RWPE2 (cell line): Measurements from ENCODE around the gene POTEH.
"Not testable (repeated sequence)": the region's sequence is repeated elsewhere in the genome, so short reads cannot be mapped to it uniquely, and the experiment has no call there.

Experiments
- ATAC-seq: fragments of 200-7000 bp; cut with Tn5 transposase; 3 replicates; pipeline ENCODE4 v1.9.1; 2021; ENCODE audit warnings: low read depth
- DNase-seq: peaks from one replicate; pipeline ENCODE4 v3.0.0-alpha.2; 2020; ENCODE audit warnings: low spot score
- H3K27ac ChIP-seq: fragments of 450-650 bp; 2 replicates; pipeline ENCODE4 v1.5.1; 2017; ENCODE audit warnings: mild to moderate bottlenecking; ENCODE audit not compliant: poor library complexity, severe bottlenecking
- H3K27me3 ChIP-seq: fragments of 250-450 bp; sonication (Bioruptor Pico); 2 replicates; pipeline ENCODE4 v1.5.1; 2021; ENCODE audit warnings: mild to moderate bottlenecking, moderate library complexity; ENCODE audit not compliant: insufficient read depth, poor library complexity, severe bottlenecking
- H3K36me3 ChIP-seq: fragments of 250-450 bp; sonication (Bioruptor Pico); 2 replicates; pipeline ENCODE4 v1.5.1; 2020; ENCODE audit warnings: low read depth, mild to moderate bottlenecking, moderate library complexity
- H3K4me1 ChIP-seq: fragments of 250-450 bp; sonication (Bioruptor Pico); 2 replicates; pipeline ENCODE4 v1.5.1; 2021; ENCODE audit warnings: mild to moderate bottlenecking, moderate library complexity; ENCODE audit not compliant: insufficient read depth, poor library complexity, severe bottlenecking
- H3K4me3 ChIP-seq: fragments of 250-450 bp; sonication (Bioruptor Pico); 2 replicates; pipeline ENCODE4 v1.5.1; 2021; ENCODE audit warnings: mild to moderate bottlenecking, moderate library complexity; ENCODE audit not compliant: severe bottlenecking
- H3K9me3 ChIP-seq: fragments of 250-450 bp; sonication (Bioruptor Pico); 2 replicates; pipeline ENCODE4 v1.5.1; 2021; ENCODE audit warnings: mild to moderate bottlenecking, moderate library complexity; ENCODE audit not compliant: severe bottlenecking

The POTEH gene

DNA sequence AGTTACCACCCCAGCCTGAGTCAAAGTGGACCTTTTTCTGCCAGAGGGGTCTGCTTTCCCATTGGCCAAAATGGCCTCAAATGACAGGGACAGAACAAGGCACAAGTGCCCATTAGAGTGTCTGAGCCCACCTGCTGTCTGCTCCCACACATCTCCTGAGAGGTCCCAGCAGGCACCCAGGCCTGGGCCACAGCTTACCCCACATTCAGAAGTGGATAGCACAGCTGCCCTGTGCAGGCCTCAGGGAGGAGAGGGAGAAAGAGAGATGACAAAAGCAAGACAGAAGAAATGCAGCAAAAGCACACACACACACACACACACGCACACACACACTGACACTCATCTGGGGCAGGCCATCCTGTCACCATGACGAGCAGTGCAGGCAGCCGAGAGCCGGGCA, 4.2 kb upstream of the POTEH start:
- ATAC-seq, H3K9me3 ChIP-seq, H3K36me3 ChIP-seq, H3K4me3 ChIP-seq, H3K4me1 ChIP-seq, DNase-seq, H3K27me3 ChIP-seq, H3K27ac ChIP-seq: not testable (repeated sequence)

DNA sequence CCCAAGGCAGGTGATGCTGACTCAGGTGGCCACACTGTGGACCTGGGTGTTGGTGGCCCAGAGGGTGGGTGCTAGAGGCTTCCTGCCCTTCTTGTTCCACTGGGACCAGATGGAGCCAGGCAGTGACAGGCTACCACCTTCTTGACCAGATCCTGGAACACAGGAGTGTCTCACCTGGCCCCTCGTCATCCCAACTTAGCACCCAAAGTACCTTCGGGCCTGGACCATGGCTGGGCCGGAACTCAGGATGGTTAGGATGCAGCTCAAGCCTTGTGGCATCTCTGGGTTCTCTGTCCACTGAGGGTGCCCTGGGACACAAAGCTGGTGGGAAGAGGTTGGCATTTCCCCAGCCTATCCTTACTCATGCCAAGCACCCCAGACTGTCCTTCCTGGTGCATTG, 2.7 kb upstream of the POTEH start:
- DNase-seq, H3K27ac ChIP-seq, H3K36me3 ChIP-seq, H3K9me3 ChIP-seq, H3K4me1 ChIP-seq, H3K4me3 ChIP-seq, H3K27me3 ChIP-seq: not testable (repeated sequence)
- ATAC-seq = peak; percentile 30; the same call in 2 of the 3 replicates

DNA sequence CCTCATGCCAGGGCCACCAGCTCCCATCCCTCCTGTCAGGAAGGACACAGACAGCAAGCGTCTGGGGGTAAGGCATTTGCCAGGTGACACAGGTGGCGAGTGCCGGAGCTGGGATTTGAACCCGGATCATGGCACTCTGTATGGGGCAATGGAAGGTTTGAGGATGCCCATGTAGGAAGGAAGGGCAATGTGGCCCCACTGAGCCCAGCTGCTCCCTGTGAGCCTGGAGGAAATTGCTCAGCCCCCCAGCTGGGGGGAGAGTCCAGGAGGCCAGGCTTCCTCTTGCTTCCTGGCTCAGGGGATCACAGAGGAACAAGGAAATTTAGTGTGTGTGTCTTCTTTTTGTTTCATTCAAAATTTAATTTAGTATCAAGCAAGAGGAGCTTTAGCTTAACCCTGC, 2.1 kb upstream of the POTEH start:
- ATAC-seq, H3K27me3 ChIP-seq, H3K9me3 ChIP-seq, H3K27ac ChIP-seq, H3K36me3 ChIP-seq, H3K4me3 ChIP-seq, DNase-seq, H3K4me1 ChIP-seq: not testable (repeated sequence)

DNA sequence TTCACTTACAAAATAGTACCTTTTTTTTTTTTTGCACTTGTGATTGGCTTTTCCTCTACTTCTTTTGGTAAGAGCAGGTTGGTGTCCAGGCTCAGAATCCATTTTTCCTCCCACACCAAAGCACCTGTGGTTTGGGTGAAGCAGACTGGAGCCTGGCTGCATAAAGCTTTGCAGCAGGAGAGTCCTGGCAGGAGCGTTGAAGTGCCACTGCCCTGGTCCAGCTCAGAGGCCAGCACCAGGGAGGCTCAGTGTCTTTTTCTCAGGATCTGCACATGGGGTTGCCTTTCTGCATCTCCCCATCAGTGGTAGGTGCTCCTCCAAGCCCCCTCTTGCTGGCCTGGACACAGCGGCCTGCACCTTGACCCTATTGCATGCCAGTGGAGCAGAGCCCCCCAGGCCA, 1.7 kb upstream of the POTEH start:
- not testable (repeated sequence) for ATAC-seq, H3K4me1 ChIP-seq, DNase-seq, H3K27me3 ChIP-seq, H3K36me3 ChIP-seq, H3K27ac ChIP-seq, H3K4me3 ChIP-seq, H3K9me3 ChIP-seq

DNA sequence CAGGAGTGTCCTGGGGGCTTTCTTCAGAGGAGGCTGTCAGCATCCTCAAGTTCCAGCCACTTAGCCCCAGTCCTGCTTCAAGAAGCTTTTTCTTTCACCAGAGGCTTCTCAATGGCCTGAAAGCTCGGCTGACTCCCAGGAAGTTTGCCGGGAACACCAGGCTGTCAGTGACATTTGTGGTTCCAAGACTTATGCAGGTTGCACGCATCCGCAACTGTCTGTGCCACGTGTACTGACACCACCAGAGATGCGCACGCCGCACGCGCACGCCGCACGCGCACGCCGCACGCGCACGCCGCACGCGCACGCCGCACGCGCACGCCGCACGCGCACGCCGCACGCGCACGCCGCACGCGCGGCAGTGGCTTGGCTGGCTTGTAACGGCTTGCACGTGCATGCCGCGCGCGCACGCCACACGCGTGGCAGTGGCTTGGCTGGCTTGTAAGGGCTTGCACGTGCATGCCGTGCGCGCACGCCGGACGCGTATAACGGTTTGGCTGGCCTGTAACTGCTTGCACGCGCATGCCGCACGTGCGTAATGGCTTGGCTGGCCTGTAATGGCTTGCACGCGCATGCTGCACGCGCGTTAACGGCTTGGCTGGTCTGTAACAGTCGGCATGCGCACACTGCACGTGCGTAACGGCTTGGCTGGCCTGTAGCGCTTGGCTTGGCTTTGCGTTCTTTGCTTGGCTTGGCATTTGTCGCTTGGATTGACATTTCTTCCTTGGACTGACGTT, 646 bp upstream of the POTEH start:
- H3K9me3 ChIP-seq, H3K27me3 ChIP-seq, H3K4me1 ChIP-seq, H3K4me3 ChIP-seq, ATAC-seq, H3K27ac ChIP-seq, H3K36me3 ChIP-seq: not testable (repeated sequence)
- peak; percentile 65 for DNase-seq

DNA sequence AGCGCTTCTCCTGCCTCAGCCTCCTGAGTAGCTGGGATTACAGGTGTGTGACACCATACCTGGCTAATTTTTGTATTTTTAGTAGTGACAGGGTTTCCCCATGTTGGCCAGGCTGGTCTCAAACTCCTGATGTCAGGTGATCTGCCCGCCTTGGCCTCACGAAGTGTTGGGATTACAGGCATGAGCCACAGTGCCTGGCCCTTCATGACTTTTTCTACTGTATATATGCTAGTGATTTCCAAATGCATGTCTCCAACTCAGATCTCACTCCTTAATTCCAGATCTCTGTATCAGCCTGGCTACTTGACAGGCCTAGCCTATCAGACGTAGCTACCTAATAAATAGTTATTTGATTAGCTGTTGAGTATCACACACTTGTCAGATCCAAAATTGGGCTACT, 23.8 kb downstream of the POTEH start:
- not testable (repeated sequence) for H3K4me1 ChIP-seq, ATAC-seq

DNA sequence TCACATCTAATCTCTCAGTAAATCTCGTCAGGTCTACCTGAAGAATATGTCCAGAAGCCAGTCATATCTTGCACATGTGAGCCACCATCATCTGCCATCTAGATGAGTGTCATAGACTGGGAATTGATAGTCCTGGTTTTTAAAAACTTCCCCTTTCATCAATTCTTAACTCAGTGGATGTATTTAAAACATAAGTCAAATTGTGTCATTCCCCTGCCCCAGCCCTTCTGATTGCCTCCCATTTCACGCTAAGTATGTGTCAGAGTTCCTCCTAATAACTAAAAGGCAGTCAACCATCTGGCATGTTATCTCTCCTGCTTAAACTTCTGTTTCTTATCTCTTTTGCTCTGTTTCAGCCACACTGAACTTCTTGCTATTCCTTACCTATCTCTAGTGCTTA, 24.3 kb downstream of the POTEH start:
- not testable (repeated sequence) for H3K27me3 ChIP-seq, H3K4me1 ChIP-seq, ATAC-seq, H3K9me3 ChIP-seq, H3K36me3 ChIP-seq, H3K4me3 ChIP-seq, H3K27ac ChIP-seq, DNase-seq

More for the DNA sequence above, 23.8 kb downstream of the POTEH start:
- H3K9me3 ChIP-seq, H3K27ac ChIP-seq, H3K4me3 ChIP-seq, H3K27me3 ChIP-seq, H3K36me3 ChIP-seq: not testable (repeated sequence)
- DNase-seq = peak; percentile 60

DNA sequence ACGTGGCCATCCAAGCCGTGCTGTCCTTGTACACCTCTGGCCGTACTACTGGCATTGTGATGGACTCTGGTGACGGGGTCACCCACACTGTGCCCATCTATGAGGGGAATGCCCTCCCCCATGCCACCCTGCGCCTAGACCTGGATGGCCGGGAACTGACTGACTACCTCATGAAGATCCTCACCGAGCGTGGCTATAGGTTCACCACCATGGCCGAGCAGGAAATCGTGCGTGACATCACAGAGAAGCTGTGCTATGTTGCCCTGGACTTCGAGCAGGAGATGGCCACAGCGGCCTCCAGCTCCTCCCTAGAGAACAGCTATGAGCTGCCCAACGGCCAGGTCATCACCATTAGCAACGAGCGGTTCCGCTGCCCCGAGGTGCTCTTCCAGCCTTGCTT, 32.1 kb downstream of the POTEH start:
- not testable (repeated sequence) for H3K27me3 ChIP-seq, DNase-seq, H3K4me1 ChIP-seq, H3K36me3 ChIP-seq, H3K4me3 ChIP-seq, H3K27ac ChIP-seq, ATAC-seq, H3K9me3 ChIP-seq

DNA sequence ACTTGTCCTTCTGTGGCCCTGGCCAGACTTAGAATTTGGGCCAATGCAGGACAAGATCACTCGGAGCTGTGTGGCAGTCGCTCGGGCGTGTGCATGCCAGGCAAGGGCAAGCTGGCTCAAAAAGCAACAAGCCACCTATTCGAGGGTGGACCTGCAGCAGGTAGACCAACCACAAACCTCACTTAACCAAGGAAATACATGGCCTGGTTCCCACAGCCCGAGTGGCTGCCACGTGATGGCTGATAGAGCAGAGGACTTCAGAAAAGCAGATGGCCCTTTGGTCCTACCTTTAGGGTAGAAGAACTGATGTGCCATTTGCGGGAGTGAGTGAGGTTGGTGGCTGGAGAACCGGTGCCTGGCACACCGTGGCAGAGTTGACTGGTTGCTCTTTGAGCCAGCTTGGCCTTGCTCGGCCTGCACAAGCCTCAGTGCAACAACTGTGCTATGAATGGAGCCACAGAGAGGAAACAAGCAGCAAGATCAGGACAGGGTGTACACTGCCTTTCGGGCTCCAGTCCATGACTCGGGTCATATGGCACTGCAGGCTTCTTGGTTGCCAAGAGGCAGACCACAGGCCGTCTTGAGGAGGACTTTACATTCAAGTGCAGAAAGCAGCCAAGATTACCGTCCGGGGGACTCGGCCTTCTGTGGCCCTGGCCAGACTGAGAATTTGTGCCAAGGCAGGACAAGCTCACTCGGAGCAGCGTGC, 39.5 kb downstream of the POTEH start:
- not testable (repeated sequence) for H3K4me1 ChIP-seq, H3K27me3 ChIP-seq, H3K9me3 ChIP-seq, ATAC-seq, H3K4me3 ChIP-seq, H3K27ac ChIP-seq, H3K36me3 ChIP-seq, DNase-seq

DNA sequence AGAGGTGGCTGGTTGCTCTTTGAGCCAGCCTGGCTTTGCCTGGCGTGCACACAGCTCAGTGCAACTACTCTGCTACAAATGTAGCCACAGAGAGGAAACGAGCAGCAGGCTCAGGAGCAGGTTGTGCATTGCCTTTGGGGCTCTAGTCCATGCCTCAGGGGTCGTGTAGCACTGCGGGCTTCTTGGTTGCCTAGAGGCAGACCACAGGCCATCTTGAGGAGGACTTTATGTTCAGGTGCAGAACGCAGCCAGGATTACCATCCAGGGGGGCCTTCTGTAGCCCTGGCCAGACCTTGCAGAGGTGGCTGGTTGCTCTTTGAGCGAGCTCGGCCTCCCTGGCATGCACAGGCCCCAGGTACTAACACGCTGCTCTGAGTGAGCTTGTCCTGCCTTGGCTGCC, 41.2 kb downstream of the POTEH start:
- not testable (repeated sequence) for ATAC-seq, H3K27ac ChIP-seq, H3K4me1 ChIP-seq, H3K4me3 ChIP-seq, DNase-seq, H3K27me3 ChIP-seq, H3K9me3 ChIP-seq, H3K36me3 ChIP-seq

DNA sequence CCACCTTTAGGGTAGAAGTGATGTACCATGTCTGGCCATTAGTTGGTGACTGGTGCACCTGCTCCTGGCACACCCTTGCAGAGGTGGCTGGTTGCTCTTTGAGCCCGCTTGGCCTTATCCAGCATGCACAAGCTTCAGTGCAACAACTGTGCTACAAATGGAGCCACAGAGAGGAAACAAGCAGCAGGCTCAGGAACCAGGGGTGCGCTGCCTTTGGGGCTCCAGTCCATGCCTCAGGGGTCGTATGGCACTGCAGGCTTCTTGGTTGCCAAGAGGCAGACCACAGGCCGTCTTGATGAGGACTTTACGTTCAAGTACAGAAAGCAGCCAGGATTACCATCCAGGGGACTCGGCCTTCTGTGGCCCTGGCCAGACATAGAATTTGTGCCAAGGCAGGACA, 44.6 kb downstream of the POTEH start:
- H3K27me3 ChIP-seq, H3K4me3 ChIP-seq, H3K36me3 ChIP-seq, H3K27ac ChIP-seq, H3K9me3 ChIP-seq, ATAC-seq, H3K4me1 ChIP-seq: not testable (repeated sequence)
- DNase-seq = peak; percentile 23
